ENCODE measurements around the gene CACNA1D. TPM values are rescaled to one million over a fixed set of nuclear protein-coding genes. Genes with fewer than 3 reads are reported as not detected.

Gene CACNA1D
- polyA plus RNA-seq, 1 donor (not counting 4 experiments of a cell fraction or from before 2014, with no cell fraction given) = 0.20 TPM

GRCh38 chr3:53808496-53808895, 314.1 kb downstream of the CACNA1D start:
- H3K9me3 ChIP-seq (ENCODE audit: control insufficient read depth, low read depth, low read length) = no peaks in the 10 kb centered on the region
- no peak overlapping the region for H3K9ac ChIP-seq (ENCODE audit: control insufficient read depth, extremely low read depth, insufficient read depth, low read length)
- no peak for TF ChIP-seq EZH2 (IDR thresholded peaks at IDR 0.05; ENCODE audit: low read length)
- dilution Hi-C loops (cut with MboI; ENCODE audit: extremely low pct_ligation_motif_present, low sequenced_read_pairs) = no loop called here
- no peak for FAIRE-seq
- H2AFZ ChIP-seq (ENCODE audit: control insufficient read depth, low read length) = no peak overlapping the region
- no peaks in the 10 kb centered on the region for H4K20me1 ChIP-seq (ENCODE audit: control insufficient read depth, extremely low read depth, insufficient read depth, low read length)
- H3K27ac ChIP-seq (ENCODE audit: control insufficient read depth, insufficient read depth, low read length) = no peak overlapping the region
- no peaks in the 10 kb centered on the region for H3K79me2 ChIP-seq (ENCODE audit: control insufficient read depth, insufficient read depth, low read length)
- no peak overlapping the region for H3K4me3 ChIP-seq (ENCODE audit: control insufficient read depth in 2 of 3, extremely low read depth in 1 of 3, insufficient read depth in 2 of 3, low read depth in 1 of 3, low read length in 3 of 3)
- DNase-seq (ENCODE audit: low read depth, low spot score) = no peak
- H3K4me1 ChIP-seq (ENCODE audit: control insufficient read depth, extremely low read depth, insufficient read depth, low read length) = no peaks in the 10 kb centered on the region
- H3K27me3 ChIP-seq (ENCODE audit: control insufficient read depth, extremely low read depth, insufficient read depth, low read length) = no peaks in the 10 kb centered on the region
- no peak overlapping the region for H3K4me2 ChIP-seq (ENCODE audit: control insufficient read depth, extremely low read depth, insufficient read depth, low read depth, low read length)
- no peaks in the 10 kb centered on the region for H3K9me1 ChIP-seq (ENCODE audit: control insufficient read depth, extremely low read depth, insufficient read depth, low read length)
- H3K36me3 ChIP-seq (ENCODE audit: control insufficient read depth in 2 of 2, extremely low read depth in 1 of 2, insufficient read depth in 2 of 2, low read length in 2 of 2) = no peaks in the 10 kb centered on the region

- no peaks in the 10 kb centered on the region for H3K79me2 ChIP-seq (ENCODE audit: control insufficient read depth, insufficient read depth, low read length)
- no peaks in the 10 kb centered on the region for H3K27me3 ChIP-seq (ENCODE audit: control insufficient read depth, extremely low read depth, insufficient read depth, low read length)
- TF ChIP-seq EZH2 (IDR thresholded peaks at IDR 0.05; ENCODE audit: low read length) = no peak
- TF ChIP-seq CTCF (optimal IDR thresholded peaks at IDR 0.05 in 1 of 3, IDR thresholded peaks at IDR 0.05 in 1 of 3, conservative IDR thresholded peaks at IDR 0.05 in 1 of 3; ENCODE audit: extremely low read depth in 1 of 3, insufficient read depth in 2 of 3, low read length in 3 of 3) = no peak
- H3K27ac ChIP-seq (ENCODE audit: control insufficient read depth, insufficient read depth, low read length) = no peak overlapping the region
- no peak overlapping the region for H3K9ac ChIP-seq (ENCODE audit: control insufficient read depth, extremely low read depth, insufficient read depth, low read length)
- H3K9me1 ChIP-seq (ENCODE audit: control insufficient read depth, extremely low read depth, insufficient read depth, low read length) = no peaks in the 10 kb centered on the region
- dilution Hi-C loops (cut with MboI; ENCODE audit: extremely low pct_ligation_motif_present, low sequenced_read_pairs) = no loop called here
- no peaks in the 10 kb centered on the region for H3K4me1 ChIP-seq (ENCODE audit: control insufficient read depth, extremely low read depth, insufficient read depth, low read length)
- no peak overlapping the region for H3K4me3 ChIP-seq (ENCODE audit: control insufficient read depth in 2 of 3, extremely low read depth in 1 of 3, insufficient read depth in 2 of 3, low read depth in 1 of 3, low read length in 3 of 3)
- no peak for DNase-seq (ENCODE audit: low read depth, low spot score)
- H3K4me2 ChIP-seq (ENCODE audit: control insufficient read depth, extremely low read depth, insufficient read depth, low read depth, low read length) = no peak overlapping the region
- H3K36me3 ChIP-seq (ENCODE audit: control insufficient read depth in 2 of 2, extremely low read depth in 1 of 2, insufficient read depth in 2 of 2, low read length in 2 of 2) = no peaks in the 10 kb centered on the region
- H4K20me1 ChIP-seq (ENCODE audit: control insufficient read depth, extremely low read depth, insufficient read depth, low read length) = no peaks in the 10 kb centered on the region
- H3K9me3 ChIP-seq (ENCODE audit: control insufficient read depth, low read depth, low read length) = no peaks in the 10 kb centered on the region
- no peak overlapping the region for H2AFZ ChIP-seq (ENCODE audit: control insufficient read depth, low read length)
- no peak for FAIRE-seq
These were observed 314.9 kb downstream of the CACNA1D start for GRCh38 chr3:53809267-53809666.

- H3K4me2 ChIP-seq (ENCODE audit: control insufficient read depth, extremely low read depth, insufficient read depth, low read depth, low read length) = no peak overlapping the region
- no peaks in the 10 kb centered on the region for H4K20me1 ChIP-seq (ENCODE audit: control insufficient read depth, extremely low read depth, insufficient read depth, low read length)
- dilution Hi-C loops (cut with MboI; ENCODE audit: extremely low pct_ligation_motif_present, low sequenced_read_pairs) = no loop called here
- H3K4me3 ChIP-seq (ENCODE audit: control insufficient read depth in 2 of 3, extremely low read depth in 1 of 3, insufficient read depth in 2 of 3, low read depth in 1 of 3, low read length in 3 of 3) = no peak overlapping the region
- no peaks in the 10 kb centered on the region for H3K9me3 ChIP-seq (ENCODE audit: control insufficient read depth, low read depth, low read length)
- H2AFZ ChIP-seq (ENCODE audit: control insufficient read depth, low read length) = no peak overlapping the region
- no peak overlapping the region for H3K27ac ChIP-seq (ENCODE audit: control insufficient read depth, insufficient read depth, low read length)
- no peak for TF ChIP-seq EZH2 (IDR thresholded peaks at IDR 0.05; ENCODE audit: low read length)
- no peak for TF ChIP-seq CTCF (optimal IDR thresholded peaks at IDR 0.05 in 1 of 3, IDR thresholded peaks at IDR 0.05 in 1 of 3, conservative IDR thresholded peaks at IDR 0.05 in 1 of 3; ENCODE audit: extremely low read depth in 1 of 3, insufficient read depth in 2 of 3, low read length in 3 of 3)
- H3K9me1 ChIP-seq (ENCODE audit: control insufficient read depth, extremely low read depth, insufficient read depth, low read length) = no peaks in the 10 kb centered on the region
- FAIRE-seq (no peak), DNase-seq (ENCODE audit: low read depth, low spot score) (no peak)
- H3K4me1 ChIP-seq (ENCODE audit: control insufficient read depth, extremely low read depth, insufficient read depth, low read length) = no peaks in the 10 kb centered on the region
- H3K27me3 ChIP-seq (ENCODE audit: control insufficient read depth, extremely low read depth, insufficient read depth, low read length) = no peaks in the 10 kb centered on the region
- no peaks in the 10 kb centered on the region for H3K36me3 ChIP-seq (ENCODE audit: control insufficient read depth in 2 of 2, extremely low read depth in 1 of 2, insufficient read depth in 2 of 2, low read length in 2 of 2)
- H3K79me2 ChIP-seq (ENCODE audit: control insufficient read depth, insufficient read depth, low read length) = no peaks in the 10 kb centered on the region
- H3K9ac ChIP-seq (ENCODE audit: control insufficient read depth, extremely low read depth, insufficient read depth, low read length) = no peak overlapping the region
These were observed 315.5 kb downstream of the CACNA1D start for GRCh38 chr3:53809764-53810400.
